ENCODE results near the gene LUC7L3.
A peak's percentile ranks its signal among the peaks of the same experiment; 100 is the strongest.

The LUC7L3 gene

GRCh38 chr17:50685691-50686493 is 33.5 kb upstream of the LUC7L3 start:
- DNase-seq (ENCODE audit: low read depth): no peak

GRCh38 chr17:50686494-50687199 is 32.8 kb upstream of the LUC7L3 start:
- DNase-seq (ENCODE audit: low read depth): peak; percentile 78

GRCh38 chr17:50687200-50688066 is 32.0 kb upstream of the LUC7L3 start:
- DNase-seq (ENCODE audit: low read depth): peak; percentile 67

- no peak for DNase-seq (ENCODE audit: low read depth)
These were observed 31.2 kb upstream of the LUC7L3 start for GRCh38 chr17:50688245-50688644.

GRCh38 chr17:50689251-50689650 is 30.2 kb upstream of the LUC7L3 start:
- peak; percentile 81 for DNase-seq (ENCODE audit: low read depth)

GRCh38 chr17:50689956-50690886 is 29.2 kb upstream of the LUC7L3 start:
- DNase-seq (ENCODE audit: low read depth): peak; percentile 50

GRCh38 chr17:50690887-50691549 is 28.4 kb upstream of the LUC7L3 start:
- DNase-seq (ENCODE audit: low read depth): no peak

GRCh38 chr17:50691550-50692447 is 27.6 kb upstream of the LUC7L3 start:
- no peak for DNase-seq (ENCODE audit: low read depth)

GRCh38 chr17:50692448-50693035 is 26.9 kb upstream of the LUC7L3 start:
- no peak for DNase-seq (ENCODE audit: low read depth)

- peak; percentile 40 for DNase-seq (ENCODE audit: low read depth)
These were observed 26.2 kb upstream of the LUC7L3 start for GRCh38 chr17:50693036-50693682.

GRCh38 chr17:50696365-50696879 is 23.0 kb upstream of the LUC7L3 start:
- no peak for DNase-seq (ENCODE audit: low read depth)

GRCh38 chr17:50697062-50697461 is 22.3 kb upstream of the LUC7L3 start:
- no peak for DNase-seq (ENCODE audit: low read depth)

- DNase-seq (ENCODE audit: low read depth): no peak
These were observed 21.6 kb upstream of the LUC7L3 start for GRCh38 chr17:50697663-50698272.

GRCh38 chr17:50699410-50699809 is 20.0 kb upstream of the LUC7L3 start:
- no peak for DNase-seq (ENCODE audit: low read depth)

GRCh38 chr17:50703162-50703561 is 16.2 kb upstream of the LUC7L3 start:
- DNase-seq (ENCODE audit: low read depth): no peak

GRCh38 chr17:50707289-50708049 is 11.9 kb upstream of the LUC7L3 start, which contains the start of gene ANKRD40:
TSS of gene ANKRD40 (minus strand) at chr17:50707914. CDS start at chr17:50707654, 260 bp downstream.
- peak; percentile 90 for DNase-seq (ENCODE audit: low read depth)
